AG04449 (cell line): ENCODE results near the gene CREB5.
A peak's percentile ranks its signal among the peaks of the same experiment; 100 is the strongest.

Source experiments
- CTCF ChIA-PET: fragments of 350-600 bp; formaldehyde crosslinking; extraction: SDS; loops from one replicate; lab custom pipeline; 2021; ENCODE audit warnings: antibody characterized with exemption; lab: Yijun Ruan, JAX
- POLR2A ChIA-PET: fragments of 400-600, 350-600 bp; formaldehyde crosslinking; extraction: SDS; loops from one replicate; lab custom pipeline; 2020; ENCODE audit warnings: antibody characterized with exemption, inconsistent platforms; lab: Yijun Ruan, JAX
- DNase-seq: peaks from one replicate; pipeline ENCODE4 v3.0.0-alpha.2; 2010; ENCODE audit warnings: low read depth, low spot score
- H3K4me3 ChIP-seq: 2 replicates; pipeline ENCODE4 v1.5.1; 2011; ENCODE audit warnings: low read depth, mild to moderate bottlenecking, control low read depth, low read length
- TF ChIP-seq, protein P1 (sequence below): IDR thresholded peaks from one replicate; pipeline ENCODE4 v1.5.1; 2011; ENCODE audit warnings: mild to moderate bottlenecking, moderate library complexity, low read length, control low read depth, inconsistent platforms; ENCODE audit not compliant: insufficient read depth; ENCODE audit errors: missing control alignments

CREB5 gene

DNA sequence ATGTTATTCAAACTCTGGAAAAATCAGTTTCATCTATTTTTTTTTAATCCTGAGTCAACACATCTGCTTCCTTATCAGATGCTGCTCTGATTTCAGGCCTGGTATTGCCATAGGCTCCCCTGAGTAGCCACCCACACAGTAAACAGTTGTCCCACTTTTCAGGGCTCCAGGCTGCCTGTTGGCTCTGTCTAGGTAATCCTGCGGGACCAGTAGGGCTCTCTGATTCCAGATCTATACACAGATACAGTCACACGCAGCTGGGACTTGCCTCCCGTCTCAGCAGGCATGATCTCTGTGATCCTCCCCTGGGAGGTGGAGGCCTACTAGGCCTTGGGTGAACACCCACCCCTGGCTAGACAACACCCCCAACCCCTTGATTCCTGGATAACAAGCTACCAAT is 206.1 kb downstream of the CREB5 start:
- CTCF ChIA-PET, result interaction anchor here (1.0 to 1.4 kb wide), 3 partner anchors 9 to 229 kb away, joined by 3 to 4 read pairs (median 3); no protein-coding TSS in a partner anchor
- H3K4me3 ChIP-seq, result no peak overlapping the region
- POLR2A ChIA-PET, result no interaction called here
- TF ChIP-seq, protein P1, sequence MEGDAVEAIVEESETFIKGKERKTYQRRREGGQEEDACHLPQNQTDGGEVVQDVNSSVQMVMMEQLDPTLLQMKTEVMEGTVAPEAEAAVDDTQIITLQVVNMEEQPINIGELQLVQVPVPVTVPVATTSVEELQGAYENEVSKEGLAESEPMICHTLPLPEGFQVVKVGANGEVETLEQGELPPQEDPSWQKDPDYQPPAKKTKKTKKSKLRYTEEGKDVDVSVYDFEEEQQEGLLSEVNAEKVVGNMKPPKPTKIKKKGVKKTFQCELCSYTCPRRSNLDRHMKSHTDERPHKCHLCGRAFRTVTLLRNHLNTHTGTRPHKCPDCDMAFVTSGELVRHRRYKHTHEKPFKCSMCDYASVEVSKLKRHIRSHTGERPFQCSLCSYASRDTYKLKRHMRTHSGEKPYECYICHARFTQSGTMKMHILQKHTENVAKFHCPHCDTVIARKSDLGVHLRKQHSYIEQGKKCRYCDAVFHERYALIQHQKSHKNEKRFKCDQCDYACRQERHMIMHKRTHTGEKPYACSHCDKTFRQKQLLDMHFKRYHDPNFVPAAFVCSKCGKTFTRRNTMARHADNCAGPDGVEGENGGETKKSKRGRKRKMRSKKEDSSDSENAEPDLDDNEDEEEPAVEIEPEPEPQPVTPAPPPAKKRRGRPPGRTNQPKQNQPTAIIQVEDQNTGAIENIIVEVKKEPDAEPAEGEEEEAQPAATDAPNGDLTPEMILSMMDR, result no peak
- no peak for DNase-seq

DNA sequence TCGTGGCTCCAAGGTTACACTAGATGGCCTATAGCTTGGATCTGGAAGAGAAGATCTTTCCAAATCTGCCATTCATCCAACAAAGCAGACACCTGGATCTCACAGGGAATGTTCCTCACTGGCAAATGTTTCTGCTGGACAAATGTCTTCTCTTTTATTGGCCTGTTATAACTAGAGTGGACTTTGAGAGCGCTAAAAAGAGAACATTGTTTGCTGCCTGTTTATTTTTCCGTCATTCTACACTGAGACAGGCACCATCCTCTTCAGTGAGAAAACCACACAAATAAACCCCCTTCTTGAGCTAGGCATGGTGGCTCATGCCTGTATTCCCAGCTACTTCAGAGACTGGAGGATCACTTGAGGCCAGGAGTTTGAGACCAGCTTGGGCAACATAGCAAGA is 206.9 kb downstream of the CREB5 start:
- H3K4me3 ChIP-seq, result no peak overlapping the region
- no peak for DNase-seq
- ChIA-PET CTCF (interaction anchor here (1.0 to 1.2 kb wide), 2 partner anchors 8 to 230 kb away, joined by 3 read pairs; no protein-coding TSS in a partner anchor), POLR2A (no interaction called here)
- TF ChIP-seq, protein P1, result no peak

DNA sequence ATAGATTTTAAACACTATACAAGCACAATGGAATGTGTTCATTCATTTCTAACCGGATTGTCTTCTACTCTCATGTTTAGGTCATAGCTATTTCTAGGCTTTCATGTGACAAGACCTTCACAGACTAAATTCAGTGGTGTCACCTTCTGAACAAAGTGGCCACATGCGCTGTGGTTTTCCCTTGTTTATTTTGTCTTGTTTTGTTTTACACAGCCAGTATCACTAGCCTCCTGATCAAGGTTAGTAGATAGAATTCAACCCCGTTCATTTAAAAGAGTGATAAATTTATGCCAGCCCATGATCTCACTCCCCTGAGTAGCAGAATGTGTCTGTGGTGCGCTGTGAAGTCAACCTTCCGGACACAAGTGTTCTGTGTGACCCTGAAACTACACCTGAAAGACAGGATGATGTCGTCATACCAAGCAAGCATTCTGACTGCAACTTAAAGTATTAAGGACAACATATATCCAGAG is 209.1 kb downstream of the CREB5 start:
- TF ChIP-seq, protein P1, result no peak
- POLR2A ChIA-PET, result no interaction called here
- CTCF ChIA-PET, result no interaction called here
- no peak for DNase-seq
- H3K4me3 ChIP-seq, result no peak overlapping the region

DNA sequence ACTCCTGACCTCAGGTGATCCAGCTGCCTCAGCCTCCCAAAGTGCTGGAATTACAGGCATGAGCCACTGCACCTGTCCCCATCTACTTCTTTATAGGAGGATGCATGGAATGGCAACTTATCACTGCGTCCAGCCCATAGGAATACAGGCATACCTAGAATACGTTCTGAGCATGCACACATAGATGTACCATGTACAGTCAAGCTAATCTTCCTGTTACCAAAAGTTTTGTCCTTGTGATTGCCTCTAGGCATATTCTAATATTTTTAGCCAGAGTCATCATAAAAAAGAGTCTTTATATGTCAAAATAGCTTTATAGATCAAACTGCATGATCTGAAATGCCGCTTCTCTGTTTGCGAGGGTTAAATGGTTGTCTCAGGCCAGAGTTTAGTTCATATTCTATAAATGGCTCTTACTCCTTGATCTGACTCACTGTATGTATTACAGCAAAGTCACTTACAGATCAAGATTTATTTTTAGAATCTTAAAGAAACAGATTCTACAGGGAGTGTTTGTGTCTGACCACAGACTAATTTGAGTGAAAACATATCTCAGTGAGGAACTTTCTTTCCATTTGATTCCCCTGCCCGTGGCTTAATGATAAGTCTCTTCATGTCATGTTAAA is 210.9 kb downstream of the CREB5 start:
- TF ChIP-seq, protein P1, result no peak
- H3K4me3 ChIP-seq, result no peak overlapping the region
- ChIA-PET POLR2A (no interaction called here), CTCF (interaction anchor here (0.6 kb wide), 1 partner anchor 234 kb away, joined by 3 read pairs; no protein-coding TSS in a partner anchor)
- DNase-seq, result peak; percentile 38

DNA sequence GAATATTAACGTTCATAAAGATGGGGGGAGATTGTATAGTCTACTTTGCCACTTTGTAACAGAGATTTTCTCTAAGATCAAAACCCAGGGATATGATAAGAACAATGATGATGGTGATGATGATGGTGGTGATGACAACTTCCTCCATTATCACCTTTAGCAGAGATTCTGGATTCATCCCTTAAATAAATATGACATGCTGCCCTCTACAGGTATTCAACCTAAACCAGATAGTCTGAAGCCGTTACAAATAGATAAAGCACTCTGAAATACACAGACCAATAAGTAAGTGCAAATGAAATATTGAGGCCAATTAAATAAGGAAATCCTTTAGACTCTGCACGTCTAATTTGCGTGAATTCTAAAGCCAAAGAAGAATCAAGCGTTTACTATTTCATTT is 211.5 kb downstream of the CREB5 start:
- no peak for DNase-seq
- ChIA-PET CTCF (no interaction called here), POLR2A (no interaction called here)
- H3K4me3 ChIP-seq, result no peak overlapping the region
- TF ChIP-seq, protein P1, result no peak

DNA sequence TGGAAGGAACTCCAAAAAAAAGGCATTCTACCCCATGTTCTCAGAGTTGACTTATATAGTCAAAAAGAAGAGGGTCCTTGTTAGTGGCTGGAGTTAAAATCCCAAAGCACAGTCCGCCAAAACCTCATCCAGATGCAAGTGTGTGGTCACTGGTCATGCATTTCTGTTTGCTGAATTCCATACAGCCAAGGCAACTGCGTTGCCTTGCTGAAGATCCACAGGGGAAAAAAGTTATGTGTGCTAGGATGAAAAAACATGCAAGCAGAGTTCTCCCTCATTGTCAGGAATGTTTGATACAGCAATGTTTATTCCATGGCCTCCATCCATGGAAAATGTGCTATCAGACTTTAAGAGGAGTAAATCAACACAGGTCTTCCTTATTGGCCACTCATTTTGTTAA is 213.1 kb downstream of the CREB5 start:
- POLR2A ChIA-PET, result no interaction called here
- DNase-seq, result no peak
- H3K4me3 ChIP-seq, result no peak overlapping the region
- TF ChIP-seq, protein P1, result no peak
- CTCF ChIA-PET, result no interaction called here
